Activated T-cell treated with anti-CD3 and anti-CD28 coated beads, Interleukin-2, amount 50 U/mL, for 24 hours (primary cell): ENCODE measurements around the gene C22orf39.

Source experiments
- DNase-seq: peaks from one replicate; pipeline ENCODE4 v3.0.0-alpha.2; 2020
- H3K27ac Mint-ChIP-seq: 2 replicates; pipeline ENCODE4 v1.8.0; 2020; ENCODE audit warnings: mild to moderate bottlenecking, mixed read lengths
- H3K27me3 Mint-ChIP-seq: 2 replicates; pipeline ENCODE4 v1.8.0; 2020; ENCODE audit warnings: mixed read lengths
- H3K36me3 Mint-ChIP-seq: 2 replicates; pipeline ENCODE4 v1.8.0; 2020; ENCODE audit warnings: low read depth, mixed read lengths
- H3K4me1 Mint-ChIP-seq: 2 replicates; pipeline ENCODE4 v1.8.0; 2020; ENCODE audit warnings: low read depth, mixed read lengths
- H3K4me3 Mint-ChIP-seq: 2 replicates; pipeline ENCODE4 v1.8.0; 2020; ENCODE audit warnings: mild to moderate bottlenecking, moderate library complexity, mixed read lengths
- H3K9me3 Mint-ChIP-seq: 2 replicates; pipeline ENCODE4 v1.8.0; 2020; ENCODE audit warnings: mixed read lengths

Gene C22orf39

DNA sequence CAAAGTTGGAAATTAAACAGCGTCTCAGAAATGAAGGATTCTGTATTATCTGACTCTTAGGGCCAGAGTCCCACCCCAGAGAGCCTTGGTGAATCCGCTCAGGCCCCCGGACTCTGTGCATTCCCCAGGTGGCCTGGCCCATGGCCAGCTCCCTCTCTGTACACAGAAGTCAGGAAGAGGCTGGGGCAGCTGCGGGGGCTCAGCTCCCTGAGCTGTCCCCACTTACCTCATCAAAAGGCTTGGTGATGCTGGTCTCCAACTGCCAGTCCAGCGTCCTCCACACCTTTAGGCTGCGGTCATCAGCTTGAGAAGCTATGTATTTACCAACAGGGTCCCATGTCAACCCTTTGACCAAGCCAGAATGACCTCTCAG lies 51.0 kb downstream of the C22orf39 start:
- Mint-ChIP-seq H3K4me3 (no peak overlapping the region), H3K27ac (no peak overlapping the region), H3K36me3 (peaks cover 91% of the 10 kb centered on the region), H3K9me3 (no peaks in the 10 kb centered on the region), H3K4me1 (no peaks in the 10 kb centered on the region), H3K27me3 (no peaks in the 10 kb centered on the region)
- DNase-seq, result no peak

GRCh38 chr22:19395276-19395675 lies 52.2 kb downstream of the C22orf39 start:
- Mint-ChIP-seq H3K4me3 (no peak overlapping the region), H3K36me3 (peaks cover 85% of the 10 kb centered on the region), H3K27ac (no peak overlapping the region)

DNA sequence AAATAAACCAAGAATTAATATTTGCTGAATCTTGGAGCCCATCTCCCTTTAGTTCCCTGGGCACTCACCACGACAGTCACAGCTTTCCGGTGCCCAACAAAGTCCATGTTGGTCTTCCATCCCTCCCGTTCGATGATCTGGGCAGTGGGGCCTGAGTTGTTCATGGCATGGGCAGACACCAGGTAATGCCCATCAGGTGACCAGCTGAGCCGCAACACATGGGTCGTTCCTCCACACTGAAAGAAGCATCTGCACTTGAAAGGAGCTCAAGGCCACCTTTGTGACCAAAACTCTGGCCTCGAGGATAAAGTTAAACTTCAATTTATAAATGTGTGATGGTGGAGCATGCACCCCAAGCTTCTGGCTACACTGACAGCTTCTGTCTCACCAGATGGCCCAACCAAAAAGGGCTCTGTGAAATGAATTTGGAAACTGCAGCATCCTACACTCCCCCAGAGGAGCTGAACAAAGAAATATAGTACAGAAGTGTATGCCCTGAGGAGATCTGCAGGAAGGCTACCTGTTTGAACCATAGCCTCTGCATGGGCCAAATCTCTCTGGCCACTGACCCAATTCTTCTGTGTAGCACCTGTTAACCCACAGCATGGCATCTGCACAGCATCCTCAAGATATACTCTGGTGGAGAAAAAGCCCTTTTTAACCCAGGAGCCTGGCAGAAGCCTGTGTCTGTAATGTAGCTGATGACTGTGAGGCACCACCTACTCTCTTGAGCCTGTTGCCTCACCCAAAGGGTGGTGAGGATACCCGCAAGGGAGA lies 53.0 kb downstream of the C22orf39 start:
- no peak overlapping the region for H3K4me3 Mint-ChIP-seq
- DNase-seq, result no peak
- H3K9me3 Mint-ChIP-seq, result no peaks in the 10 kb centered on the region
- no peak overlapping the region for H3K27ac Mint-ChIP-seq
- no peaks in the 10 kb centered on the region for H3K4me1 Mint-ChIP-seq
- H3K36me3 Mint-ChIP-seq, result peaks cover 89% of the 10 kb centered on the region
- no peaks in the 10 kb centered on the region for H3K27me3 Mint-ChIP-seq

More at GRCh38 chr22:19395276-19395675, 52.2 kb downstream of the C22orf39 start:
- no peaks in the 10 kb centered on the region for H3K9me3 Mint-ChIP-seq
- H3K4me1 Mint-ChIP-seq, result no peaks in the 10 kb centered on the region
- H3K27me3 Mint-ChIP-seq, result no peaks in the 10 kb centered on the region
- DNase-seq, result no peak

GRCh38 chr22:19393704-19394103 lies 53.8 kb downstream of the C22orf39 start:
- Mint-ChIP-seq H3K9me3 (no peaks in the 10 kb centered on the region), H3K4me1 (no peaks in the 10 kb centered on the region), H3K27ac (no peak overlapping the region), H3K27me3 (no peaks in the 10 kb centered on the region), H3K4me3 (no peak overlapping the region), H3K36me3 (peaks cover 89% of the 10 kb centered on the region)
- no peak for DNase-seq
